SK-N-SH treated with all-trans-retinoic acid at 6 μM for 48 hours (cell line): Measurements from ENCODE around the gene DNAH14.

ENCODE experiments used
- ESRRG ChIP-seq: fragments of 250-450 bp; sonication (Bioruptor Pico); IDR thresholded peaks from 2 replicates; pipeline ENCODE4 v1.6.1; 2021; ENCODE audit warnings: mild to moderate bottlenecking
- ISL1 ChIP-seq: fragments of 250-450 bp; sonication (Bioruptor Pico); IDR thresholded peaks from 2 replicates; pipeline ENCODE4 v2.1.2; 2022; ENCODE audit warnings: mild to moderate bottlenecking, moderate library complexity
- PPARA ChIP-seq: fragments of 250-450 bp; sonication (Bioruptor Pico); IDR thresholded peaks from 2 replicates; pipeline ENCODE4 v1.5.0; 2020; ENCODE audit warnings: mild to moderate bottlenecking, borderline replicate concordance
- TCF4 ChIP-seq: fragments of 250-450 bp; sonication (Bioruptor Pico); IDR thresholded peaks from 2 replicates; pipeline ENCODE4 v1.8.0; 2021; ENCODE audit warnings: mild to moderate bottlenecking, moderate library complexity, borderline replicate concordance
- TOX ChIP-seq: fragments of 250-450 bp; sonication (Bioruptor Pico); IDR thresholded peaks from 2 replicates; pipeline ENCODE4 v1.8.0; 2021; ENCODE audit warnings: mild to moderate bottlenecking, moderate library complexity, borderline replicate concordance
- ZFP3 ChIP-seq: fragments of 250-450 bp; sonication (Bioruptor Pico); IDR thresholded peaks from 2 replicates; pipeline ENCODE4 v1.5.0; 2020; ENCODE audit warnings: mild to moderate bottlenecking, moderate library complexity
- ZFP30 ChIP-seq: fragments of 450-650 bp; formaldehyde crosslinking; IDR thresholded peaks from 2 replicates; pipeline ENCODE4 v1.5.0; 2022; ENCODE audit warnings: mild to moderate bottlenecking, moderate library complexity
- TF ChIP-seq, protein P1 (sequence below): fragments of 250-450 bp; sonication (Bioruptor Pico); IDR thresholded peaks from 2 replicates; pipeline ENCODE4 v1.5.1; 2021; ENCODE audit warnings: mild to moderate bottlenecking, moderate library complexity
- TF ChIP-seq, protein P2 (sequence below): fragments of 250-450 bp; sonication (Bioruptor Pico); IDR thresholded peaks from 2 replicates; pipeline ENCODE4 v1.5.0; 2020; ENCODE audit warnings: mild to moderate bottlenecking, moderate library complexity
- TF ChIP-seq, protein P3 (sequence below): fragments of 250-450 bp; sonication (Bioruptor Pico); IDR thresholded peaks from 2 replicates; pipeline ENCODE4 v1.8.0; 2020; ENCODE audit warnings: mild to moderate bottlenecking, moderate library complexity, borderline replicate concordance

DNA sequence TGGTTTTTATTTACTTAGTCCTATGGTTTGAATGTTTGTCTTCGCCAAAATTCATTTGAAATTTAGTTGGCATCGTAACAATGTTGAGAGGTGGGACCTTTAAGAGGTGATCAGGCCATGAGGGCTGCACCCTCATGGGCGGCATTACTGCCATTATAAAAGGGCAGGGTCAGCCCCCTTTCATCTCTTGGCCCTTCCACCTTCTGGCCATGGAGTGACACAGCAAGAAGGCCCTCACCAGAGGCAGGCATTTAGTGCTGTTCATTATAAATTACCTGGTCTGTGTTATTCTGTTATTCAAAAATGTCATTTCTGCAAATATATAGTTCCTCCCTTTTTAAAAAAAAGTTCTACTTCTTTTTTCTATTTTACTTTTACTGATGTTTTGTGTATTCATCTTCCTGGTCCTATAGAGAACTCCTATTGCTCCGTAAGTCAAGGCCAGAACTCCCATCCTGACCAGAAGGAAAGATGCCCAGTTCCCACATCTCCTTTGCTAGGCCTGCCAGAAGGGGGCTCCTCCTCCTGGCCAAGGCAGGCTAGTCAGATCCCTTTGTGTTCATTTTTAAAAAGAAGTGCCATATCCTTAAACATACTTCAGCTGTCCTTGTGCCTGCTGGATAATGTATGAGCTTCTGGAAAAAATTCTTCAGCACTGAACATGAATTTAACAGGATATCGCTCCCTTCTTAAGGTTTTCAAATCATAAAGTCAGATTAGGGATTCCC lies 508.4 kb downstream of the DNAH14 start:
- TF ChIP-seq ESRRG (CRISPR knock-in tag) (no peak), PPARA (CRISPR knock-in tag) (no peak), TCF4 (CRISPR knock-in tag) (no peak), TOX (CRISPR knock-in tag) (no peak), ISL1 (no peak), ZFP3 (CRISPR knock-in tag) (no peak), ZFP30 (no peak)
- TF ChIP-seq, protein P1, sequence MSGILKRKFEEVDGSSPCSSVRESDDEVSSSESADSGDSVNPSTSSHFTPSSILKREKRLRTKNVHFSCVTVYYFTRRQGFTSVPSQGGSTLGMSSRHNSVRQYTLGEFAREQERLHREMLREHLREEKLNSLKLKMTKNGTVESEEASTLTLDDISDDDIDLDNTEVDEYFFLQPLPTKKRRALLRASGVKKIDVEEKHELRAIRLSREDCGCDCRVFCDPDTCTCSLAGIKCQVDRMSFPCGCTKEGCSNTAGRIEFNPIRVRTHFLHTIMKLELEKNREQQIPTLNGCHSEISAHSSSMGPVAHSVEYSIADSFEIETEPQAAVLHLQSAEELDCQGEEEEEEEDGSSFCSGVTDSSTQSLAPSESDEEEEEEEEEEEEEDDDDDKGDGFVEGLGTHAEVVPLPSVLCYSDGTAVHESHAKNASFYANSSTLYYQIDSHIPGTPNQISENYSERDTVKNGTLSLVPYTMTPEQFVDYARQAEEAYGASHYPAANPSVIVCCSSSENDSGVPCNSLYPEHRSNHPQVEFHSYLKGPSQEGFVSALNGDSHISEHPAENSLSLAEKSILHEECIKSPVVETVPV (CRISPR knock-in tag): no peak
- TF ChIP-seq, protein P2, sequence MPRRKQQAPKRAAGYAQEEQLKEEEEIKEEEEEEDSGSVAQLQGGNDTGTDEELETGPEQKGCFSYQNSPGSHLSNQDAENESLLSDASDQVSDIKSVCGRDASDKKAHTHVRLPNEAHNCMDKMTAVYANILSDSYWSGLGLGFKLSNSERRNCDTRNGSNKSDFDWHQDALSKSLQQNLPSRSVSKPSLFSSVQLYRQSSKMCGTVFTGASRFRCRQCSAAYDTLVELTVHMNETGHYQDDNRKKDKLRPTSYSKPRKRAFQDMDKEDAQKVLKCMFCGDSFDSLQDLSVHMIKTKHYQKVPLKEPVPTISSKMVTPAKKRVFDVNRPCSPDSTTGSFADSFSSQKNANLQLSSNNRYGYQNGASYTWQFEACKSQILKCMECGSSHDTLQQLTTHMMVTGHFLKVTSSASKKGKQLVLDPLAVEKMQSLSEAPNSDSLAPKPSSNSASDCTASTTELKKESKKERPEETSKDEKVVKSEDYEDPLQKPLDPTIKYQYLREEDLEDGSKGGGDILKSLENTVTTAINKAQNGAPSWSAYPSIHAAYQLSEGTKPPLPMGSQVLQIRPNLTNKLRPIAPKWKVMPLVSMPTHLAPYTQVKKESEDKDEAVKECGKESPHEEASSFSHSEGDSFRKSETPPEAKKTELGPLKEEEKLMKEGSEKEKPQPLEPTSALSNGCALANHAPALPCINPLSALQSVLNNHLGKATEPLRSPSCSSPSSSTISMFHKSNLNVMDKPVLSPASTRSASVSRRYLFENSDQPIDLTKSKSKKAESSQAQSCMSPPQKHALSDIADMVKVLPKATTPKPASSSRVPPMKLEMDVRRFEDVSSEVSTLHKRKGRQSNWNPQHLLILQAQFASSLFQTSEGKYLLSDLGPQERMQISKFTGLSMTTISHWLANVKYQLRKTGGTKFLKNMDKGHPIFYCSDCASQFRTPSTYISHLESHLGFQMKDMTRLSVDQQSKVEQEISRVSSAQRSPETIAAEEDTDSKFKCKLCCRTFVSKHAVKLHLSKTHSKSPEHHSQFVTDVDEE (CRISPR knock-in tag): no peak
- TF ChIP-seq, protein P3, sequence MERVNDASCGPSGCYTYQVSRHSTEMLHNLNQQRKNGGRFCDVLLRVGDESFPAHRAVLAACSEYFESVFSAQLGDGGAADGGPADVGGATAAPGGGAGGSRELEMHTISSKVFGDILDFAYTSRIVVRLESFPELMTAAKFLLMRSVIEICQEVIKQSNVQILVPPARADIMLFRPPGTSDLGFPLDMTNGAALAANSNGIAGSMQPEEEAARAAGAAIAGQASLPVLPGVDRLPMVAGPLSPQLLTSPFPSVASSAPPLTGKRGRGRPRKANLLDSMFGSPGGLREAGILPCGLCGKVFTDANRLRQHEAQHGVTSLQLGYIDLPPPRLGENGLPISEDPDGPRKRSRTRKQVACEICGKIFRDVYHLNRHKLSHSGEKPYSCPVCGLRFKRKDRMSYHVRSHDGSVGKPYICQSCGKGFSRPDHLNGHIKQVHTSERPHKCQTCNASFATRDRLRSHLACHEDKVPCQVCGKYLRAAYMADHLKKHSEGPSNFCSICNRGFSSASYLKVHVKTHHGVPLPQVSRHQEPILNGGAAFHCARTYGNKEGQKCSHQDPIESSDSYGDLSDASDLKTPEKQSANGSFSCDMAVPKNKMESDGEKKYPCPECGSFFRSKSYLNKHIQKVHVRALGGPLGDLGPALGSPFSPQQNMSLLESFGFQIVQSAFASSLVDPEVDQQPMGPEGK (CRISPR knock-in tag): no peak
